Measurements from ENCODE around the gene MORC2. TPM values are rescaled to one million over a fixed set of nuclear protein-coding genes. Genes with fewer than 3 reads are reported as not detected.

Gene MORC2
- total and polyA plus RNA-seq, 4 donors: 11.9 to 24.7 (median 20.7) TPM

GRCh38 chr22:30892286-30892685 is 76.3 kb downstream of the MORC2 start:
- Histone ChIP-seq H3K9me3 (ENCODE audit: control insufficient read depth in 4 of 4, insufficient read depth in 3 of 4, low read length in 3 of 4) (no peaks in the 10 kb centered on the region), H3K4me1 (ENCODE audit: control insufficient read depth in 5 of 5, insufficient read depth in 5 of 5, low read length in 5 of 5) (no peaks in the 10 kb centered on the region), H3K36me3 (ENCODE audit: control insufficient read depth in 4 of 4, insufficient read depth in 4 of 4, low read length in 4 of 4) (peaks cover 0 to 34% (median 5%) of the 10 kb centered on the region in 4 donors), H3K9ac (ENCODE audit: insufficient read depth in 1 of 2, low read length in 2 of 2) (no peak overlapping the region), H3K4me3 (no peak overlapping the region), H3K27me3 (ENCODE audit: control insufficient read depth in 3 of 3, insufficient read depth in 3 of 3, low read length in 2 of 3) (no peaks in the 10 kb centered on the region), H3K27ac (ENCODE audit: low read depth in 1 of 2, low read length in 1 of 2) (no peak overlapping the region)
- DNase-seq (no peak), ATAC-seq (ENCODE audit: insufficient read depth, low FRiP score) (no peak)
- TF ChIP-seq CTCF (IDR thresholded peaks at IDR 0.05; ENCODE audit: control extremely low read depth, extremely low read depth): no peak
- WGBS, 2 donors: 88 to 92% methylated on average over 8 of the region's 8 CpGs

- no peak overlapping the region for H3K4me3 ChIP-seq
- no peak for TF ChIP-seq CTCF (IDR thresholded peaks at IDR 0.05; ENCODE audit: control extremely low read depth, extremely low read depth)
- H3K9ac ChIP-seq (ENCODE audit: insufficient read depth in 1 of 2, low read length in 2 of 2): no peak overlapping the region
- peaks cover 0 to 31% (median 5%) of the 10 kb centered on the region in 4 donors for H3K36me3 ChIP-seq (ENCODE audit: control insufficient read depth in 4 of 4, insufficient read depth in 4 of 4, low read length in 4 of 4)
- DNase-seq (no peak), ATAC-seq (ENCODE audit: insufficient read depth, low FRiP score) (no peak)
- no peaks in the 10 kb centered on the region for H3K4me1 ChIP-seq (ENCODE audit: control insufficient read depth in 5 of 5, insufficient read depth in 5 of 5, low read length in 5 of 5)
- 92 to 95% methylated on average over 6 of the region's 6 CpGs for WGBS, 2 donors
- no peaks in the 10 kb centered on the region for H3K27me3 ChIP-seq (ENCODE audit: control insufficient read depth in 3 of 3, insufficient read depth in 3 of 3, low read length in 2 of 3)
- no peak overlapping the region for H3K27ac ChIP-seq (ENCODE audit: low read depth in 1 of 2, low read length in 1 of 2)
- H3K9me3 ChIP-seq (ENCODE audit: control insufficient read depth in 4 of 4, insufficient read depth in 3 of 4, low read length in 3 of 4): no peaks in the 10 kb centered on the region
These were observed 76.8 kb downstream of the MORC2 start for GRCh38 chr22:30891781-30892180.

GRCh38 chr22:30891443-30891755 is 77.2 kb downstream of the MORC2 start:
- Histone ChIP-seq H3K36me3 (ENCODE audit: control insufficient read depth in 4 of 4, insufficient read depth in 4 of 4, low read length in 4 of 4) (peaks cover 0 to 31% (median 5%) of the 10 kb centered on the region in 4 donors), H3K27me3 (ENCODE audit: control insufficient read depth in 3 of 3, insufficient read depth in 3 of 3, low read length in 2 of 3) (no peaks in the 10 kb centered on the region), H3K4me1 (ENCODE audit: control insufficient read depth in 5 of 5, insufficient read depth in 5 of 5, low read length in 5 of 5) (no peaks in the 10 kb centered on the region), H3K9ac (ENCODE audit: insufficient read depth in 1 of 2, low read length in 2 of 2) (no peak overlapping the region), H3K4me3 (no peak overlapping the region), H3K9me3 (ENCODE audit: control insufficient read depth in 4 of 4, insufficient read depth in 3 of 4, low read length in 3 of 4) (no peaks in the 10 kb centered on the region), H3K27ac (ENCODE audit: low read depth in 1 of 2, low read length in 1 of 2) (no peak overlapping the region)
- TF ChIP-seq CTCF (IDR thresholded peaks at IDR 0.05; ENCODE audit: control extremely low read depth, extremely low read depth): no peak
- no peak for ATAC-seq (ENCODE audit: insufficient read depth, low FRiP score)
- 89 to 94% methylated on average over 8 of the region's 8 CpGs for WGBS, 2 donors
- no peak for DNase-seq

GRCh38 chr22:30890686-30891442 is 77.7 kb downstream of the MORC2 start:
- ATAC-seq (ENCODE audit: insufficient read depth, low FRiP score): no peak

More at GRCh38 chr22:30890686-30891442, 77.7 kb downstream of the MORC2 start:
- DNase-seq: no peak
- no peaks in the 10 kb centered on the region for H3K9me3 ChIP-seq (ENCODE audit: control insufficient read depth in 4 of 4, insufficient read depth in 3 of 4, low read length in 3 of 4)
- no peak overlapping the region for H3K27ac ChIP-seq (ENCODE audit: low read depth in 1 of 2, low read length in 1 of 2)
- WGBS, 2 donors: 85 to 89% methylated on average over 17 of the region's 17 CpGs
- H3K4me3 ChIP-seq: no peak overlapping the region
- no peaks in the 10 kb centered on the region for H3K27me3 ChIP-seq (ENCODE audit: control insufficient read depth in 3 of 3, insufficient read depth in 3 of 3, low read length in 2 of 3)
- H3K9ac ChIP-seq (ENCODE audit: insufficient read depth in 1 of 2, low read length in 2 of 2): no peak overlapping the region
- peaks cover 0 to 31% (median 5%) of the 10 kb centered on the region in 4 donors for H3K36me3 ChIP-seq (ENCODE audit: control insufficient read depth in 4 of 4, insufficient read depth in 4 of 4, low read length in 4 of 4)
- TF ChIP-seq CTCF (IDR thresholded peaks at IDR 0.05; ENCODE audit: control extremely low read depth, extremely low read depth): peak; percentile 25
- no peaks in the 10 kb centered on the region for H3K4me1 ChIP-seq (ENCODE audit: control insufficient read depth in 5 of 5, insufficient read depth in 5 of 5, low read length in 5 of 5)

Data from lung (tissue), 12 donors.